ENCODE measurements around the gene MMS22L.

MMS22L gene

DNA sequence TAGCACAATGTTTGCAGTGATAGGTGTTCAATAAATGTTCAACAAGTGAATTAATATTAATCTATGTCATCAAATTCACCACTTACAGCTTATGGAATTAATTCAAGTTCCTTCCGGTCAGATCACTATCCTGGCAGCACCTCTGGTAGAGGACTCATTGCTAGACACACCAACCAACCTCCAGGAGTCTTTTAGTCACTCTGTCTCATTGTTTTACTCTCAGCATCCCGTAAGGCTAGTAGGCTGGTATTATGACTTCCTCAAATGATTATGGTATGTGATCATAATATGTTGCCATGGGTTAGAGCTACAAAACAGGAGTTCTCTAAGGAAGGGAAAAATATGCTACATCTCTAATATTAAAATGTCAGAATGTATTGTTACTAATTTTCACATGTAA is 21.7 kb upstream of the MMS22L start:
- H3K27ac ChIP-seq (replicated peaks) = no peak overlapping the region
- no peaks in the 10 kb centered on the region for H3K27me3 ChIP-seq (ENCODE audit: insufficient read depth, poor library complexity, severe bottlenecking)
- DNase-seq (ENCODE audit: low read depth in 1 of 2, low spot score in 1 of 2) = no peak
- no peak overlapping the region for H3K4me3 ChIP-seq (replicated peaks; ENCODE audit: insufficient read depth, low read length)
- TF ChIP-seq SPI1 (IDR thresholded peaks at IDR 0.05; ENCODE audit: borderline replicate concordance, low read depth) = no peak
- TF ChIP-seq, protein P1, sequence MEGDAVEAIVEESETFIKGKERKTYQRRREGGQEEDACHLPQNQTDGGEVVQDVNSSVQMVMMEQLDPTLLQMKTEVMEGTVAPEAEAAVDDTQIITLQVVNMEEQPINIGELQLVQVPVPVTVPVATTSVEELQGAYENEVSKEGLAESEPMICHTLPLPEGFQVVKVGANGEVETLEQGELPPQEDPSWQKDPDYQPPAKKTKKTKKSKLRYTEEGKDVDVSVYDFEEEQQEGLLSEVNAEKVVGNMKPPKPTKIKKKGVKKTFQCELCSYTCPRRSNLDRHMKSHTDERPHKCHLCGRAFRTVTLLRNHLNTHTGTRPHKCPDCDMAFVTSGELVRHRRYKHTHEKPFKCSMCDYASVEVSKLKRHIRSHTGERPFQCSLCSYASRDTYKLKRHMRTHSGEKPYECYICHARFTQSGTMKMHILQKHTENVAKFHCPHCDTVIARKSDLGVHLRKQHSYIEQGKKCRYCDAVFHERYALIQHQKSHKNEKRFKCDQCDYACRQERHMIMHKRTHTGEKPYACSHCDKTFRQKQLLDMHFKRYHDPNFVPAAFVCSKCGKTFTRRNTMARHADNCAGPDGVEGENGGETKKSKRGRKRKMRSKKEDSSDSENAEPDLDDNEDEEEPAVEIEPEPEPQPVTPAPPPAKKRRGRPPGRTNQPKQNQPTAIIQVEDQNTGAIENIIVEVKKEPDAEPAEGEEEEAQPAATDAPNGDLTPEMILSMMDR (IDR thresholded peaks at IDR 0.05; ENCODE audit: insufficient read depth, low read length) = no peak
- no peak for TF ChIP-seq POLR2AphosphoS5 (IDR thresholded peaks at IDR 0.05; ENCODE audit: low read depth)
- TF ChIP-seq, protein P2, sequence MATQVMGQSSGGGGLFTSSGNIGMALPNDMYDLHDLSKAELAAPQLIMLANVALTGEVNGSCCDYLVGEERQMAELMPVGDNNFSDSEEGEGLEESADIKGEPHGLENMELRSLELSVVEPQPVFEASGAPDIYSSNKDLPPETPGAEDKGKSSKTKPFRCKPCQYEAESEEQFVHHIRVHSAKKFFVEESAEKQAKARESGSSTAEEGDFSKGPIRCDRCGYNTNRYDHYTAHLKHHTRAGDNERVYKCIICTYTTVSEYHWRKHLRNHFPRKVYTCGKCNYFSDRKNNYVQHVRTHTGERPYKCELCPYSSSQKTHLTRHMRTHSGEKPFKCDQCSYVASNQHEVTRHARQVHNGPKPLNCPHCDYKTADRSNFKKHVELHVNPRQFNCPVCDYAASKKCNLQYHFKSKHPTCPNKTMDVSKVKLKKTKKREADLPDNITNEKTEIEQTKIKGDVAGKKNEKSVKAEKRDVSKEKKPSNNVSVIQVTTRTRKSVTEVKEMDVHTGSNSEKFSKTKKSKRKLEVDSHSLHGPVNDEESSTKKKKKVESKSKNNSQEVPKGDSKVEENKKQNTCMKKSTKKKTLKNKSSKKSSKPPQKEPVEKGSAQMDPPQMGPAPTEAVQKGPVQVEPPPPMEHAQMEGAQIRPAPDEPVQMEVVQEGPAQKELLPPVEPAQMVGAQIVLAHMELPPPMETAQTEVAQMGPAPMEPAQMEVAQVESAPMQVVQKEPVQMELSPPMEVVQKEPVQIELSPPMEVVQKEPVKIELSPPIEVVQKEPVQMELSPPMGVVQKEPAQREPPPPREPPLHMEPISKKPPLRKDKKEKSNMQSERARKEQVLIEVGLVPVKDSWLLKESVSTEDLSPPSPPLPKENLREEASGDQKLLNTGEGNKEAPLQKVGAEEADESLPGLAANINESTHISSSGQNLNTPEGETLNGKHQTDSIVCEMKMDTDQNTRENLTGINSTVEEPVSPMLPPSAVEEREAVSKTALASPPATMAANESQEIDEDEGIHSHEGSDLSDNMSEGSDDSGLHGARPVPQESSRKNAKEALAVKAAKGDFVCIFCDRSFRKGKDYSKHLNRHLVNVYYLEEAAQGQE (IDR thresholded peaks at IDR 0.05; ENCODE audit: insufficient replicate concordance, low read depth) = no peak
- no peak for TF ChIP-seq GABPA (IDR thresholded peaks at IDR 0.05; ENCODE audit: low read depth)

DNA sequence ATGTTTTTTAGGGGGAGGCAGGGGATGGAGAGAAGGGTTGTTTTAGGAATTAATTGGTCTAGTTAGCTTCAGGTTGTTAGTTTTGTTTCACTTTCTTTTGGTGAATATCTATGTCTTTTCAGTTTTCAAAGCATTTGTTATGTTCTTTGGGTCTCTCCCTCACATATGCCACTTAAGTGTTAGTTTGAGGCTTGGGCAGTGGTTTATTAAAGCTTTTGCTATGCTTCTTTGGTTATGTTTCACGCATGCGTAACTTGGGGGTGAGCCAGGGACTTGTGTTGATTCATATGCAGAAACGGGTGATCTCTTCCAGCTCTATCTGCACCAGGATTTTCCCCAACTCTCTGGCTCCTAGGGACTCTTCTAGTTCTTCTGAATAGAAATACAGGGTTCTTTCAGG is 11.4 kb upstream of the MMS22L start:
- no peak for DNase-seq (ENCODE audit: low read depth in 1 of 2, low spot score in 1 of 2)
- H3K27me3 ChIP-seq (ENCODE audit: insufficient read depth, poor library complexity, severe bottlenecking) = no peaks in the 10 kb centered on the region
- H3K27ac ChIP-seq (replicated peaks) = no peak overlapping the region
- TF ChIP-seq, protein P2 (IDR thresholded peaks at IDR 0.05; ENCODE audit: insufficient replicate concordance, low read depth) = no peak
- TF ChIP-seq POLR2AphosphoS5 (IDR thresholded peaks at IDR 0.05; ENCODE audit: low read depth) (no peak), GABPA (IDR thresholded peaks at IDR 0.05; ENCODE audit: low read depth) (no peak), SPI1 (IDR thresholded peaks at IDR 0.05; ENCODE audit: borderline replicate concordance, low read depth) (no peak)
- TF ChIP-seq, protein P1 (IDR thresholded peaks at IDR 0.05; ENCODE audit: insufficient read depth, low read length) = no peak
- H3K4me3 ChIP-seq (replicated peaks; ENCODE audit: insufficient read depth, low read length) = no peak overlapping the region

DNA sequence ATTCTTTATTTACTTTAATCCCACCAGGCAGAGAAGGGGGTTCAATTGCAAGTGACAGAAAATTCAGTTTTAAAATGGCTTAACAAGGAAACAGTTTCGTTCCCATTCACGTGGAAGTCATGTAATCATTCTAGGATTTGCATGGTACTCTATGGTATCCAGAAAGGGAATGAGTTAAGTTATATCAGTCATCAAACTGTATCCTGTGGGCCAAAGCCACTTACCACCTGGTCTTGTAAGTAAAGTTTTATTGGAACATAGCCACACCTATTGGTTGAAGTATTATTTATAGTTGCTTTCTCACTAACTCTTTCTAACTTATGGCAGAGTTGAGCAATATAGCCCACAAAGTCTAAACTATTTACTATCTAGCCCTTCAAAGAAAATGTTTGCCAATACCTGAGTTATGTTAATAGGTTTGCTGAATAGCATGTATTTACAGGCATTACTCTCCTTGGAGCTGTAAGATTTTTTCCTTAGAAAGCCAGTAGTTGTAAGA is 10.2 kb upstream of the MMS22L start:
- H3K27ac ChIP-seq (replicated peaks) = no peak overlapping the region

More for the DNA sequence above, 10.2 kb upstream of the MMS22L start:
- Histone ChIP-seq H3K4me3 (replicated peaks; ENCODE audit: insufficient read depth, low read length) (no peak overlapping the region), H3K27me3 (ENCODE audit: insufficient read depth, poor library complexity, severe bottlenecking) (no peaks in the 10 kb centered on the region)
- no peak for TF ChIP-seq GABPA (IDR thresholded peaks at IDR 0.05; ENCODE audit: low read depth)
- no peak for TF ChIP-seq SPI1 (IDR thresholded peaks at IDR 0.05; ENCODE audit: borderline replicate concordance, low read depth)
- TF ChIP-seq, protein P1 (IDR thresholded peaks at IDR 0.05; ENCODE audit: insufficient read depth, low read length) = no peak
- TF ChIP-seq POLR2AphosphoS5 (IDR thresholded peaks at IDR 0.05; ENCODE audit: low read depth) = no peak
- TF ChIP-seq, protein P2 (IDR thresholded peaks at IDR 0.05; ENCODE audit: insufficient replicate concordance, low read depth) = no peak
- no peak for DNase-seq (ENCODE audit: low read depth in 1 of 2, low spot score in 1 of 2)

All from HL-60 (cell line).